ENCODE data around the gene CDKAL1. TPM values are rescaled to one million over a fixed set of nuclear protein-coding genes. Genes with fewer than 3 reads are reported as not detected.
"Not testable (repeated sequence)": the region's sequence is repeated elsewhere in the genome, so short reads cannot be mapped to it uniquely, and the experiment has no call there.

CDKAL1 gene
- total and polyA plus RNA-seq, 4 donors, result 2.0 to 12.9 (median 6.7) TPM

DNA sequence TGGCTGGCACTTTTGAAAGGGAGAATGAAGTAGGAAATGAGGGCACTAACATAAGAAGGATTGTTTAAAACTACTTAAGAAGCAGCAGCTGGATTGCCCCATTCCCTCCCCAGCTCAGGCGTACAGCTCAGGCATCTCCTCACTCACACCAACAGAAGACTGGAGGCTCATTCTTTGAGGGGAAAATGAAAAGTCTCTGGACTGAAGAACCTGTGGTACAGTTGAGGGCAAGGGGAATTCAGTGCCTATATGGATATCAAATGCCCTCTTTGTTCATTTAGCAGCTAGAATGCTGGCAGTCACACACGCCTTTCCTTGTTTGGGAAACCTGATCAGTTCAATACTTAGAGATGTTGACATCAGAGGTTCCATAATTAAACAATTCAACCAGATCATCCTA, 557.2 kb downstream of the CDKAL1 start:
- H3K36me3 ChIP-seq (ENCODE audit: control insufficient read depth in 4 of 4, insufficient read depth in 3 of 4, low read depth in 1 of 4, low read length in 3 of 4), result no peaks in the 10 kb centered on the region
- 96% methylated on average over 2 of the region's 2 CpGs for WGBS
- TF ChIP-seq JUND (IDR thresholded peaks at IDR 0.05), result no peak
- TF ChIP-seq, protein P1, sequence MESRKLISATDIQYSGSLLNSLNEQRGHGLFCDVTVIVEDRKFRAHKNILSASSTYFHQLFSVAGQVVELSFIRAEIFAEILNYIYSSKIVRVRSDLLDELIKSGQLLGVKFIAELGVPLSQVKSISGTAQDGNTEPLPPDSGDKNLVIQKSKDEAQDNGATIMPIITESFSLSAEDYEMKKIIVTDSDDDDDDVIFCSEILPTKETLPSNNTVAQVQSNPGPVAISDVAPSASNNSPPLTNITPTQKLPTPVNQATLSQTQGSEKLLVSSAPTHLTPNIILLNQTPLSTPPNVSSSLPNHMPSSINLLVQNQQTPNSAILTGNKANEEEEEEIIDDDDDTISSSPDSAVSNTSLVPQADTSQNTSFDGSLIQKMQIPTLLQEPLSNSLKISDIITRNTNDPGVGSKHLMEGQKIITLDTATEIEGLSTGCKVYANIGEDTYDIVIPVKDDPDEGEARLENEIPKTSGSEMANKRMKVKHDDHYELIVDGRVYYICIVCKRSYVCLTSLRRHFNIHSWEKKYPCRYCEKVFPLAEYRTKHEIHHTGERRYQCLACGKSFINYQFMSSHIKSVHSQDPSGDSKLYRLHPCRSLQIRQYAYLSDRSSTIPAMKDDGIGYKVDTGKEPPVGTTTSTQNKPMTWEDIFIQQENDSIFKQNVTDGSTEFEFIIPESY (IDR thresholded peaks at IDR 0.05), result no peak
- TF ChIP-seq YY1 (IDR thresholded peaks at IDR 0.05), result no peak
- TF ChIP-seq TAF1 (conservative IDR thresholded peaks at IDR 0.05), result no peak
- TF ChIP-seq SP1 (IDR thresholded peaks at IDR 0.05), result no peak
- no peak for TF ChIP-seq REST (IDR thresholded peaks at IDR 0.05)
- no peak for TF ChIP-seq FOXA2 (IDR thresholded peaks at IDR 0.05)
- no peak for TF ChIP-seq ATF3 (IDR thresholded peaks at IDR 0.05)
- TF ChIP-seq EGR1 (IDR thresholded peaks at IDR 0.05; ENCODE audit: low read depth in 2 of 2), result no peak
- TF ChIP-seq HNF4A (conservative IDR thresholded peaks at IDR 0.05), result no peak
- TF ChIP-seq RAD21 (IDR thresholded peaks at IDR 0.05), result no peak

GRCh38 chr6:21092231-21092772, 558.0 kb downstream of the CDKAL1 start:
- not testable (repeated sequence) for DNase-seq (ENCODE audit: low spot score); H3K27ac ChIP-seq (ENCODE audit: low read depth in 1 of 2, low read length in 2 of 2); H3K9me3 ChIP-seq (ENCODE audit: control insufficient read depth in 4 of 4, low read length in 3 of 4); H3K27me3 ChIP-seq (ENCODE audit: control insufficient read depth in 4 of 4, insufficient read depth in 4 of 4, low read length in 3 of 4); H3K36me3 ChIP-seq (ENCODE audit: control insufficient read depth in 4 of 4, insufficient read depth in 3 of 4, low read depth in 1 of 4, low read length in 3 of 4); H3K4me3 ChIP-seq (ENCODE audit: low read depth in 1 of 3, low read length in 3 of 3); H3K9ac ChIP-seq (ENCODE audit: low read depth in 1 of 2, low read length in 2 of 2); H3K4me1 ChIP-seq (ENCODE audit: control insufficient read depth in 4 of 4, insufficient read depth in 4 of 4, low read length in 3 of 4)
- 96% methylated on average over 6 of the region's 6 CpGs for WGBS

More for the DNA sequence above, 557.2 kb downstream of the CDKAL1 start:
- Histone ChIP-seq H3K9ac (ENCODE audit: low read depth in 1 of 2, low read length in 2 of 2) (no peak overlapping the region), H3K9me3 (ENCODE audit: control insufficient read depth in 4 of 4, low read length in 3 of 4) (no peaks in the 10 kb centered on the region), H3K27me3 (ENCODE audit: control insufficient read depth in 4 of 4, insufficient read depth in 4 of 4, low read length in 3 of 4) (no peaks in the 10 kb centered on the region), H3K4me3 (ENCODE audit: low read depth in 1 of 3, low read length in 3 of 3) (no peak overlapping the region), H3K27ac (ENCODE audit: low read depth in 1 of 2, low read length in 2 of 2) (no peak overlapping the region), H3K4me1 (ENCODE audit: control insufficient read depth in 4 of 4, insufficient read depth in 4 of 4, low read length in 3 of 4) (no peaks in the 10 kb centered on the region)
- DNase-seq (ENCODE audit: low spot score), result no peak

DNA sequence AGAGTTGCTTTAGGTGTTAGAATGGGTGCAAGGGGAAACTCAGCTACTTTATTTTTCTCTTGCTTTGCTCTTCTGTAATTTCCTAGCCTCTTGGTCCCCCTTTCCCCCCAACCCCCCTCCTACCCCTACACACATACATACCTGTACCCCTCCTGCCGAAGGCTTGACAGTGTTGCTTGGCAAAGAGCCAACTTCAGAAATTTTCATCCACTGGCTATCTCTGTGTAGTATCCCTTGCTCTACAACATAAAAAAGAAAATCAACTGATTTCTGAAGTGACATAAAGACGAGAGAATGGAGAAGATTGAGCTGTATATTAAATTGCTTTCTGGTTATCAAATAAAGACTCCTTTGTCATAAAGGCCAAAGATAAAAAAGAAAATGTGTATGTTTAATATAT, 561.2 kb downstream of the CDKAL1 start:
- H3K27me3 ChIP-seq (ENCODE audit: control insufficient read depth in 4 of 4, insufficient read depth in 4 of 4, low read length in 3 of 4), result no peaks in the 10 kb centered on the region
- H3K9me3 ChIP-seq (ENCODE audit: control insufficient read depth in 4 of 4, low read length in 3 of 4), result no peaks in the 10 kb centered on the region
- H3K9ac ChIP-seq (ENCODE audit: low read depth in 1 of 2, low read length in 2 of 2), result no peak overlapping the region
- peaks cover 0 to 12% (median 5%) of the 10 kb centered on the region in 4 donors for H3K4me1 ChIP-seq (ENCODE audit: control insufficient read depth in 4 of 4, insufficient read depth in 4 of 4, low read length in 3 of 4)
- DNase-seq (ENCODE audit: low spot score), result no peak
- WGBS, result 84% methylated on average over 2 of the region's 2 CpGs
- H3K4me3 ChIP-seq (ENCODE audit: low read depth in 1 of 3, low read length in 3 of 3), result no peak overlapping the region
- no peak for TF ChIP-seq YY1 (IDR thresholded peaks at IDR 0.05)
- no peak for TF ChIP-seq FOXA1 (IDR thresholded peaks at IDR 0.05)
- no peak for TF ChIP-seq SP1 (IDR thresholded peaks at IDR 0.05)
- no peak for TF ChIP-seq FOXA2 (IDR thresholded peaks at IDR 0.05)
- no peak for TF ChIP-seq GABPA (IDR thresholded peaks at IDR 0.05 in 1 of 2, conservative IDR thresholded peaks at IDR 0.05 in 1 of 2)
- TF ChIP-seq, protein P1 (IDR thresholded peaks at IDR 0.05), result no peak
- no peak for TF ChIP-seq JUND (IDR thresholded peaks at IDR 0.05)
- TF ChIP-seq ATF3 (IDR thresholded peaks at IDR 0.05), result no peak
- TF ChIP-seq, protein P2, sequence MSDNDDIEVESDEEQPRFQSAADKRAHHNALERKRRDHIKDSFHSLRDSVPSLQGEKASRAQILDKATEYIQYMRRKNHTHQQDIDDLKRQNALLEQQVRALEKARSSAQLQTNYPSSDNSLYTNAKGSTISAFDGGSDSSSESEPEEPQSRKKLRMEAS (IDR thresholded peaks at IDR 0.05), result no peak
- no peaks in the 10 kb centered on the region for H3K36me3 ChIP-seq (ENCODE audit: control insufficient read depth in 4 of 4, insufficient read depth in 3 of 4, low read depth in 1 of 4, low read length in 3 of 4)
- no peak overlapping the region for H3K27ac ChIP-seq (ENCODE audit: low read depth in 1 of 2, low read length in 2 of 2)

Measured in liver (tissue), 9 donors.